Immature natural killer cell (primary cell): ENCODE results near the gene ING4. TPM values are rescaled to one million over a fixed set of nuclear protein-coding genes. Genes with fewer than 3 reads are reported as not detected.

Experiments used
- DNase-seq, 3 donors: peaks; one replicate each; pipeline ENCODE4 v3.0.0; 2022; ENCODE audit warnings: mixed read lengths in 1 of 3
- H3K27ac Mint-ChIP-seq, 6 donors: one replicate each; pipeline ENCODE4 v1.8.0; 2020; ENCODE audit warnings: mixed read lengths in 6 of 6, mild to moderate bottlenecking in 5 of 6, inconsistent platforms in 4 of 6, moderate library complexity in 3 of 6
- H3K27me3 Mint-ChIP-seq, 3 donors: one replicate each; pipeline ENCODE4 v1.8.0; 2020 to 2021; ENCODE audit warnings: low read depth in 3 of 3, mild to moderate bottlenecking in 3 of 3, mixed read lengths in 3 of 3, moderate library complexity in 3 of 3, inconsistent platforms in 1 of 3
- H3K36me3 Mint-ChIP-seq, 3 donors: one replicate each; pipeline ENCODE4 v1.8.0; 2020; ENCODE audit warnings: mixed read lengths in 3 of 3, inconsistent platforms in 2 of 3, mild to moderate bottlenecking in 2 of 3
- H3K4me1 Mint-ChIP-seq, 2 donors: one replicate each; pipeline ENCODE4 v1.8.0; 2020; ENCODE audit warnings: inconsistent platforms in 2 of 2, mild to moderate bottlenecking in 2 of 2, mixed read lengths in 2 of 2, moderate library complexity in 1 of 2
- H3K4me3 Mint-ChIP-seq, 5 donors: one replicate each; pipeline ENCODE4 v1.8.0; 2020; ENCODE audit warnings: mild to moderate bottlenecking in 5 of 5, mixed read lengths in 5 of 5, inconsistent platforms in 3 of 5, moderate library complexity in 3 of 5
- H3K9me3 Mint-ChIP-seq, 6 donors: one replicate each; pipeline ENCODE4 v1.8.0; 2020; ENCODE audit warnings: mild to moderate bottlenecking in 6 of 6, mixed read lengths in 6 of 6, inconsistent platforms in 4 of 6, moderate library complexity in 3 of 6
- polyA plus RNA-seq, 3 donors: library from polyadenylated mRNA; unstranded; fragments of 300-500 nt; fragmentation: Illumina TruSeq; gene quantifications; one replicate each; pipeline ENCODE4 v1.2.3, GENCODE V29; 2021

ING4 gene
- polyA plus RNA-seq, 3 donors from 2014 or later: 60.7 to 156 (median 93.9) TPM

GRCh38 chr12:6618483-6619225 is 44.3 kb downstream of the ING4 start:
- Mint-ChIP-seq H3K36me3 (peaks cover 5 to 10% (median 10%) of the 10 kb centered on the region in 3 donors), H3K27ac (peak overlapping the region; percentile 47 to 68 (median 56)), H3K27me3 (peaks cover 3 to 14% (median 5%) of the 10 kb centered on the region in 3 donors), H3K4me1 (peaks cover 34 to 36% of the 10 kb centered on the region in 2 donors), H3K9me3 (no peaks in the 10 kb centered on the region), H3K4me3 (peak overlapping the region in 1 of 5 donors; percentile 12)
- DNase-seq: no peak

- no peak for DNase-seq
- H3K36me3 Mint-ChIP-seq: peaks cover 5 to 10% (median 5%) of the 10 kb centered on the region in 3 donors
- H3K4me3 Mint-ChIP-seq: no peak overlapping the region
- H3K4me1 Mint-ChIP-seq: peaks cover 49 to 54% of the 10 kb centered on the region in 2 donors
- H3K27me3 Mint-ChIP-seq: peaks cover 7 to 19% (median 13%) of the 10 kb centered on the region in 3 donors
- H3K27ac Mint-ChIP-seq: peak overlapping the region; percentile 54 to 90 (median 78)
- H3K9me3 Mint-ChIP-seq: no peaks in the 10 kb centered on the region
Measured at GRCh38 chr12:6615802-6616201, 47.1 kb downstream of the ING4 start.

GRCh38 chr12:6614513-6615172 is 48.3 kb downstream of the ING4 start:
- Mint-ChIP-seq H3K4me1 (peaks cover 48 to 54% of the 10 kb centered on the region in 2 donors), H3K9me3 (no peaks in the 10 kb centered on the region), H3K27me3 (peaks cover 7 to 21% (median 13%) of the 10 kb centered on the region in 3 donors), H3K36me3 (peaks cover 4 to 7% (median 5%) of the 10 kb centered on the region in 3 donors), H3K27ac (peak overlapping the region; percentile 84 to 97 (median 91)), H3K4me3 (peak overlapping the region in 4 of 5 donors; percentile 51 to 73 (median 59))
- no peak for DNase-seq

- Mint-ChIP-seq H3K4me3 (peak overlapping the region; percentile 51 to 73 (median 64)), H3K36me3 (peaks cover under 1 to 3% (median under 1%) of the 10 kb centered on the region in 3 donors), H3K27me3 (peaks cover 7 to 19% (median 13%) of the 10 kb centered on the region in 3 donors), H3K27ac (peak overlapping the region; percentile 84 to 97 (median 91)), H3K4me1 (peaks cover 45 to 49% of the 10 kb centered on the region in 2 donors), H3K9me3 (no peaks in the 10 kb centered on the region)
- peak; percentile 79 to 86 (median 84) for DNase-seq
Measured at GRCh38 chr12:6613776-6614512, 49.0 kb downstream of the ING4 start.

GRCh38 chr12:6613015-6613775 is 49.7 kb downstream of the ING4 start:
- H3K27ac Mint-ChIP-seq: peak overlapping the region; percentile 88 to 97 (median 91)
- H3K4me3 Mint-ChIP-seq: peak overlapping the region; percentile 51 to 75 (median 72)
- DNase-seq: peak; percentile 55 to 70 (median 59)
- H3K36me3 Mint-ChIP-seq: no peaks in the 10 kb centered on the region
- H3K9me3 Mint-ChIP-seq: no peaks in the 10 kb centered on the region
- H3K27me3 Mint-ChIP-seq: peaks cover 7 to 19% (median 13%) of the 10 kb centered on the region in 3 donors
- H3K4me1 Mint-ChIP-seq: peaks cover 44% of the 10 kb centered on the region in 2 donors

- DNase-seq: no peak
- Mint-ChIP-seq H3K4me1 (peaks cover 38 to 40% of the 10 kb centered on the region in 2 donors), H3K36me3 (no peaks in the 10 kb centered on the region), H3K4me3 (peak overlapping the region; percentile 51 to 72 (median 66)), H3K9me3 (no peaks in the 10 kb centered on the region), H3K27me3 (peaks cover 7 to 18% (median 11%) of the 10 kb centered on the region in 3 donors), H3K27ac (peak overlapping the region; percentile 88 to 97 (median 91))
Measured at GRCh38 chr12:6612652-6613014, 50.3 kb downstream of the ING4 start.

GRCh38 chr12:6612247-6612646 is 50.7 kb downstream of the ING4 start:
- peak overlapping the region; percentile 39 to 66 (median 53) for H3K4me3 Mint-ChIP-seq
- no peaks in the 10 kb centered on the region for H3K9me3 Mint-ChIP-seq
- peaks cover 7 to 15% (median 11%) of the 10 kb centered on the region in 3 donors for H3K27me3 Mint-ChIP-seq
- H3K4me1 Mint-ChIP-seq: peaks cover 36 to 38% of the 10 kb centered on the region in 2 donors
- no peak for DNase-seq
- H3K36me3 Mint-ChIP-seq: no peaks in the 10 kb centered on the region
- peak overlapping the region; percentile 58 to 97 (median 90) for H3K27ac Mint-ChIP-seq

- H3K27ac Mint-ChIP-seq: no peak overlapping the region
- H3K9me3 Mint-ChIP-seq: no peaks in the 10 kb centered on the region
- peaks cover 5 to 19% (median 15%) of the 10 kb centered on the region in 3 donors for H3K27me3 Mint-ChIP-seq
- no peaks in the 10 kb centered on the region for H3K36me3 Mint-ChIP-seq
- peaks cover 44 to 48% of the 10 kb centered on the region in 2 donors for H3K4me1 Mint-ChIP-seq
- no peak for DNase-seq
- H3K4me3 Mint-ChIP-seq: no peak overlapping the region
Measured at GRCh38 chr12:6608592-6609281, 54.2 kb downstream of the ING4 start.

GRCh38 chr12:6607751-6608591 is 54.9 kb downstream of the ING4 start:
- Mint-ChIP-seq H3K9me3 (no peaks in the 10 kb centered on the region), H3K4me1 (peaks cover 46 to 48% of the 10 kb centered on the region in 2 donors), H3K27ac (no peak overlapping the region), H3K36me3 (peaks cover 0 to 4% (median 0%) of the 10 kb centered on the region in 3 donors), H3K4me3 (no peak overlapping the region), H3K27me3 (peaks cover 0 to 13% (median 8%) of the 10 kb centered on the region in 3 donors)
- peak; percentile 85 to 87 (median 85) for DNase-seq

- Mint-ChIP-seq H3K9me3 (no peaks in the 10 kb centered on the region), H3K4me1 (peaks cover 41 to 48% of the 10 kb centered on the region in 2 donors), H3K27ac (peak overlapping the region; percentile 84 to 98 (median 94)), H3K36me3 (peaks cover 9 to 13% (median 9%) of the 10 kb centered on the region in 3 donors), H3K4me3 (peak overlapping the region in 2 of 5 donors; percentile 92 to 98), H3K27me3 (peaks cover 0 to 14% (median 6%) of the 10 kb centered on the region in 3 donors)
- DNase-seq: peak; percentile 69 to 77 (median 73)
Measured at GRCh38 chr12:6606331-6607131, 56.4 kb downstream of the ING4 start.
